Sigmoid colon (tissue), 7 donors: ENCODE measurements around the gene RPUSD4. TPM values are rescaled to one million over a fixed set of nuclear protein-coding genes. Genes with fewer than 3 reads are reported as not detected.

Source experiments
- DNase-seq: peaks from one replicate; pipeline ENCODE4 v3.0.0-alpha.2; 2019
- H3K27ac ChIP-seq, 4 donors: fragments of 200-600 bp; sonication (generic); one replicate each; pipeline ENCODE4 v1.5.1; 2016 to 2019; ENCODE audit warnings: mild to moderate bottlenecking in 1 of 4
- H3K27me3 ChIP-seq, 3 donors: fragments of 200-600 bp; sonication (generic); one replicate each; pipeline ENCODE4 v1.5.1; 2019; ENCODE audit warnings: mild to moderate bottlenecking in 1 of 3
- H3K36me3 ChIP-seq, 4 donors: fragments of 200-600 bp; sonication (generic); one replicate each; pipeline ENCODE4 v1.5.1; 2016 to 2019
- H3K4me1 ChIP-seq, 4 donors: fragments of 200-600 bp; sonication (generic); one replicate each; pipeline ENCODE4 v1.5.1; 2017 to 2019
- H3K4me3 ChIP-seq, 4 donors: fragments of 200-600 bp; sonication (generic); one replicate each; pipeline ENCODE4 v1.5.1; 2017 to 2019; ENCODE audit warnings: mild to moderate bottlenecking in 2 of 4, moderate library complexity in 1 of 4
- H3K9me3 ChIP-seq, 4 donors: fragments of 200-600 bp in 3 of 4; sonication (generic) in 3 of 4; one replicate each; pipeline versions ENCODE4 v1.5.1 to v1.6.1; 2013 to 2019
- CTCF ChIP-seq, 4 experiments: fragments of 450-650 bp in 3 of 4; fragments of 200-600 bp in 1 of 4; IDR thresholded peaks; one replicate each; pipeline ENCODE4 v1.5.1; 2016 to 2019; ENCODE audit warnings: antibody characterized with exemption in 4 of 4, mild to moderate bottlenecking in 3 of 4, moderate library complexity in 2 of 4
- EP300 ChIP-seq, 4 donors: sonication (generic); formaldehyde crosslinking; IDR thresholded peaks; one replicate each; pipeline ENCODE4 v1.6.1; 2017; ENCODE audit warnings: antibody characterized with exemption in 4 of 4
- POLR2A ChIP-seq, 2 donors: fragments of 450-650 bp; IDR thresholded peaks; one replicate each; pipeline ENCODE4 v1.6.1; 2016; ENCODE audit warnings: antibody characterized with exemption in 2 of 2, mild to moderate bottlenecking in 2 of 2, moderate library complexity in 2 of 2
- POLR2AphosphoS5 ChIP-seq, 4 donors: sonication (generic); formaldehyde crosslinking; IDR thresholded peaks; one replicate each; pipeline ENCODE4 v1.6.1; 2017; ENCODE audit warnings: antibody characterized with exemption in 4 of 4
- WGBS, 2 donors: extraction: QIAGEN DNeasy Blood & Tissue Kit; methylation state at CpG; one replicate each; pipeline ENCODE4 v1.1.7; 2013; 5-methylcytosine and 5-hydroxymethylcytosine counted together
- intact Hi-C: fragments of 100-400 bp; cut with DNase I; formaldehyde crosslinking; loops from one replicate; pipeline ENCODE4 v1.15.1; 2023
- polyA plus RNA-seq, 3 donors: library from polyadenylated mRNA; stranded (reverse); fragments of 200-250 nt; gene quantifications; one replicate each; pipeline ENCODE4 v1.2.3, GENCODE V29; 2013
- total RNA-seq, 4 donors: library from RNA; depleted of rRNA; stranded (reverse); fragments of >200 nt; gene quantifications; one replicate each; pipeline ENCODE4 v1.1.0, GENCODE V29; 2016
- donor health status: healthy with polysubstance abuse.
- donor health status: Bipolar disorder and iron deficiency.
- donor health status: healthy.

The RPUSD4 gene
- total and polyA plus RNA-seq, 7 donors = 7.9 to 24.4 (median 16.0) TPM

GRCh38 chr11:126197277-126197939 is 14.0 kb downstream of the RPUSD4 start:
- 87 to 93% methylated on average over 7 of the region's 7 CpGs for WGBS, 2 donors
- DNase-seq = no peak
- H3K36me3 ChIP-seq = peaks cover 4 to 67% (median 23%) of the 10 kb centered on the region in 4 donors
- no peak overlapping the region for H3K27ac ChIP-seq
- TF ChIP-seq POLR2A (IDR thresholded peaks at IDR 0.05) = no peak
- no peak for TF ChIP-seq EP300 (IDR thresholded peaks at IDR 0.05)
- TF ChIP-seq CTCF (IDR thresholded peaks at IDR 0.05) = no peak
- TF ChIP-seq POLR2AphosphoS5 (IDR thresholded peaks at IDR 0.05) = no peak
- no peak overlapping the region for H3K4me3 ChIP-seq
- no peaks in the 10 kb centered on the region for H3K9me3 ChIP-seq
- no peaks in the 10 kb centered on the region for H3K27me3 ChIP-seq
- peaks cover 0 to 17% (median 11%) of the 10 kb centered on the region in 4 donors for H3K4me1 ChIP-seq
- intact Hi-C loops = no loop called here

GRCh38 chr11:126195119-126195518 is 16.3 kb downstream of the RPUSD4 start:
- peaks cover 0 to 44% (median 10%) of the 10 kb centered on the region in 4 donors for H3K36me3 ChIP-seq
- WGBS, 2 donors = 75 to 95% methylated on average over 3 of the region's 3 CpGs

GRCh38 chr11:126194121-126194543 is 17.3 kb downstream of the RPUSD4 start:
- Histone ChIP-seq H3K4me1 (peaks cover 0 to 23% (median 16%) of the 10 kb centered on the region in 4 donors), H3K27ac (no peak overlapping the region), H3K36me3 (peaks cover 0 to 38% (median 7%) of the 10 kb centered on the region in 4 donors), H3K4me3 (no peak overlapping the region), H3K27me3 (no peaks in the 10 kb centered on the region), H3K9me3 (no peaks in the 10 kb centered on the region)
- no peak for TF ChIP-seq POLR2AphosphoS5 (IDR thresholded peaks at IDR 0.05)
- TF ChIP-seq POLR2A (IDR thresholded peaks at IDR 0.05) = no peak
- peak; percentile 56 to 76 (median 67) for TF ChIP-seq CTCF (IDR thresholded peaks at IDR 0.05)
- no peak for TF ChIP-seq EP300 (IDR thresholded peaks at IDR 0.05)
- intact Hi-C loops = loop anchor here (1.0 to 5.0 kb wide), 4 partner anchors 132 to 271 kb away; partner anchors contain the start of gene CDON
- 52 to 54% methylated on average over 9 of the region's 9 CpGs for WGBS, 2 donors
- no peak for DNase-seq

More at GRCh38 chr11:126195119-126195518, 16.3 kb downstream of the RPUSD4 start:
- intact Hi-C loops = no loop called here
- Histone ChIP-seq H3K9me3 (no peaks in the 10 kb centered on the region), H3K27ac (no peak overlapping the region), H3K4me1 (peaks cover 0 to 23% (median 16%) of the 10 kb centered on the region in 4 donors), H3K27me3 (no peaks in the 10 kb centered on the region), H3K4me3 (no peak overlapping the region)
- TF ChIP-seq POLR2A (IDR thresholded peaks at IDR 0.05) (no peak), POLR2AphosphoS5 (IDR thresholded peaks at IDR 0.05) (no peak), CTCF (IDR thresholded peaks at IDR 0.05) (no peak), EP300 (IDR thresholded peaks at IDR 0.05) (no peak)
- no peak for DNase-seq

- no peak overlapping the region for H3K4me3 ChIP-seq
- 96 to 97% methylated on average over 16 of the region's 16 CpGs for WGBS, 2 donors
- peaks cover 0 to 27% (median 4%) of the 10 kb centered on the region in 4 donors for H3K36me3 ChIP-seq
- H3K27me3 ChIP-seq = no peaks in the 10 kb centered on the region
- H3K27ac ChIP-seq = peak overlapping the region in 2 of 4 donors; percentile 54 to 68
- intact Hi-C loops = loop anchor here (5.0 kb wide), 3 partner anchors 131 to 251 kb away; partner anchors contain the start of gene CDON
- H3K4me1 ChIP-seq = peaks cover 0 to 23% (median 16%) of the 10 kb centered on the region in 4 donors
- DNase-seq = no peak
- TF ChIP-seq POLR2A (IDR thresholded peaks at IDR 0.05) (no peak), POLR2AphosphoS5 (IDR thresholded peaks at IDR 0.05) (no peak), CTCF (IDR thresholded peaks at IDR 0.05) (no peak)
- H3K9me3 ChIP-seq = no peaks in the 10 kb centered on the region
Measured at GRCh38 chr11:126193038-126193478, 18.4 kb downstream of the RPUSD4 start.
